ENCODE data around the gene DTNA. TPM values are rescaled to one million over a fixed set of nuclear protein-coding genes. Genes with fewer than 3 reads are reported as not detected.

DTNA gene
- total RNA-seq, 1 experiment from 2014 or later, result not detected

DNA sequence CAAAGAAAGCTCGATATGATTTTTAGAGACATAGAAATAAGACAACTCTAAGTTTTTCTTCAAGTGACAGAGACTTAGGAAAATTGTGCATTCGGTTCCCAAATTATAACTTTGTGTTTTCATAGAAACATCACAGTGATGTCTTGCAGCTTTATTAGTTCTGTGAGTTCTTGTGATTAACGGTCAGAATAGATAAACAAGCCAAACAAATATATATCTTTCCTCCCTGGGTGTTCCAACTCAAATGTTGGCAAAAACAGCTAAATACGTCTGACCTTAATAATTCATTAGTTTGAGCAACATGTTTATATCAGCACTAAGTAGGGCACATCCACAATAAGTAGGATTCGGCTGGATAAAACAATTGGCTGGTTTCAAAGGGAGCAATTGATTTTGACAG lies 47.6 kb downstream of the DTNA start:
- BruUV-seq (replicated peaks), result no TSS peak
- no peak for DNase-seq
- intact Hi-C loops (cut with micrococcal nuclease; ENCODE audit: unreplicated experiment), result no loop called here
- Histone ChIP-seq H3K9me2 (ENCODE audit: insufficient read depth) (no peaks in the 10 kb centered on the region), H3K9me3 (ENCODE audit: insufficient read depth, low read depth) (no peaks in the 10 kb centered on the region), H3F3A (ENCODE audit: insufficient read depth, low read depth) (no peaks in the 10 kb centered on the region), H3K4me3 (no peak overlapping the region), H3K4me1 (replicated peaks; ENCODE audit: insufficient read depth) (no peaks in the 10 kb centered on the region), H3K79me2 (ENCODE audit: low read depth) (no peaks in the 10 kb centered on the region), H3K27me3 (ENCODE audit: insufficient read depth, low read depth) (no peaks in the 10 kb centered on the region), H3K27ac (no peak overlapping the region), H2AFZ (no peak overlapping the region), H4K20me1 (ENCODE audit: insufficient read depth) (no peaks in the 10 kb centered on the region), H3K4me2 (no peak overlapping the region), H3K36me3 (ENCODE audit: low read depth) (no peaks in the 10 kb centered on the region)
- no peak for TF ChIP-seq EZH2 (IDR thresholded peaks at IDR 0.05; ENCODE audit: low read depth)
- TF ChIP-seq, protein P1, sequence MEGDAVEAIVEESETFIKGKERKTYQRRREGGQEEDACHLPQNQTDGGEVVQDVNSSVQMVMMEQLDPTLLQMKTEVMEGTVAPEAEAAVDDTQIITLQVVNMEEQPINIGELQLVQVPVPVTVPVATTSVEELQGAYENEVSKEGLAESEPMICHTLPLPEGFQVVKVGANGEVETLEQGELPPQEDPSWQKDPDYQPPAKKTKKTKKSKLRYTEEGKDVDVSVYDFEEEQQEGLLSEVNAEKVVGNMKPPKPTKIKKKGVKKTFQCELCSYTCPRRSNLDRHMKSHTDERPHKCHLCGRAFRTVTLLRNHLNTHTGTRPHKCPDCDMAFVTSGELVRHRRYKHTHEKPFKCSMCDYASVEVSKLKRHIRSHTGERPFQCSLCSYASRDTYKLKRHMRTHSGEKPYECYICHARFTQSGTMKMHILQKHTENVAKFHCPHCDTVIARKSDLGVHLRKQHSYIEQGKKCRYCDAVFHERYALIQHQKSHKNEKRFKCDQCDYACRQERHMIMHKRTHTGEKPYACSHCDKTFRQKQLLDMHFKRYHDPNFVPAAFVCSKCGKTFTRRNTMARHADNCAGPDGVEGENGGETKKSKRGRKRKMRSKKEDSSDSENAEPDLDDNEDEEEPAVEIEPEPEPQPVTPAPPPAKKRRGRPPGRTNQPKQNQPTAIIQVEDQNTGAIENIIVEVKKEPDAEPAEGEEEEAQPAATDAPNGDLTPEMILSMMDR (conservative IDR thresholded peaks at IDR 0.05), result no peak
- POLR2A ChIA-PET (ENCODE audit: unreplicated experiment), result no interaction called here
- CTCF ChIA-PET, result no interaction called here

DNA sequence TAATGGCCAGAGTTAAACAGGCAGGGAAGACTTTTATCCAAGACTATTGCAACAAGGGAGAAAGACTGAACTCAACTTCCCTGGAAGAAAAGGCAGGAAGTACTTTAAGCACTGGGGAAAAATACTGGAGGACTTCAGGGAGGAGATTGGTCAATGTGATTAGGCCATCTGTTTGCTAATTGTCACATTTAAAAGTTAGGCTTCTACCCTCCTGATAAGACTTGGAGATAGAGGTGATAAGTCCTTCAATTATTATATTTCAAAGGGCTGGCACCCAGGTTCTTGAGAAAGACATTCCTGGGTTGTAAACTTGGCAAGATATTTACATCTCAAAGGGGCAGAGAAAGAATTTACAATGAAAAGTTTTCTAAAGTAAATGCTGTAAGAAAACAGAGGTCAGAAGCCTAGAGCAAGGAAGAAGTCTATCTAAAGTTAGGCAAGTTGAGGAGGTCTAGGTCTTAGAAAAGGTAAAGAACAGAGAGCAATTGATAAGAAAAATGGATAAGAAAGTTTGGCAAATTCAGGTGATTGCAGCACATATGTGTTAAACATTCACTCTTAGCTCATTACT lies 48.4 kb downstream of the DTNA start:
- H3K4me1 ChIP-seq (replicated peaks; ENCODE audit: insufficient read depth), result no peaks in the 10 kb centered on the region
- no peaks in the 10 kb centered on the region for H3K36me3 ChIP-seq (ENCODE audit: low read depth)
- BruUV-seq (replicated peaks), result no TSS peak
- intact Hi-C loops (cut with micrococcal nuclease; ENCODE audit: unreplicated experiment), result no loop called here
- no peaks in the 10 kb centered on the region for H3K9me2 ChIP-seq (ENCODE audit: insufficient read depth)
- H3K9me3 ChIP-seq (ENCODE audit: insufficient read depth, low read depth), result no peaks in the 10 kb centered on the region
- no peaks in the 10 kb centered on the region for H3F3A ChIP-seq (ENCODE audit: insufficient read depth, low read depth)
- no peak for DNase-seq
- no peaks in the 10 kb centered on the region for H4K20me1 ChIP-seq (ENCODE audit: insufficient read depth)
- H3K27ac ChIP-seq, result no peak overlapping the region
- no peak overlapping the region for H2AFZ ChIP-seq
- no peak overlapping the region for H3K4me3 ChIP-seq
- no peak for TF ChIP-seq EZH2 (IDR thresholded peaks at IDR 0.05; ENCODE audit: low read depth)
- TF ChIP-seq, protein P1 (conservative IDR thresholded peaks at IDR 0.05), result no peak
- H3K79me2 ChIP-seq (ENCODE audit: low read depth), result no peaks in the 10 kb centered on the region
- ChIA-PET POLR2A (ENCODE audit: unreplicated experiment) (no interaction called here), CTCF (no interaction called here)
- no peaks in the 10 kb centered on the region for H3K27me3 ChIP-seq (ENCODE audit: insufficient read depth, low read depth)
- H3K4me2 ChIP-seq, result no peak overlapping the region

DNA sequence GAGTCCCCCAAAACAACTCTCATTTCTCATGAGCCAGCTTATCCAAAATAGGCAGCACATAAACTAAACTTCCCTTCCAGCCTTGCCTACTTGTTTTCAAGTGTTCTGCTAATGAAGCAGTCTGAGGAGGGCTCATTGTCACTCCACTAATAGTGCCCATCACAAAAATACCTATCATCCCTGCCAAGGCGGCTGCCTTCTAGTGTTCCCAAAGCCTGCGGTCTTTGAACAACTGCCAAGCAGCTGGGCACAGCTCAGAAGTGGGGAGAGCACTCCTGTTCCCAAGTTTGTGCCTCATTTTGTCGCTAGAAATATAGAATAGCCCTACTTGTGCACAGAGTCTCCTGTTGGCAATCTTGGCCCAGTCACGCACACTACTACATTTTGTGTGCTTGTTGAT lies 50.3 kb downstream of the DTNA start:
- TF ChIP-seq, protein P1 (conservative IDR thresholded peaks at IDR 0.05), result no peak
- no peak for TF ChIP-seq EZH2 (IDR thresholded peaks at IDR 0.05; ENCODE audit: low read depth)
- intact Hi-C loops (cut with micrococcal nuclease; ENCODE audit: unreplicated experiment), result no loop called here
- no peak overlapping the region for H2AFZ ChIP-seq
- H3K4me1 ChIP-seq (replicated peaks; ENCODE audit: insufficient read depth), result no peaks in the 10 kb centered on the region
- no peaks in the 10 kb centered on the region for H3K27me3 ChIP-seq (ENCODE audit: insufficient read depth, low read depth)
- no peaks in the 10 kb centered on the region for H3K9me3 ChIP-seq (ENCODE audit: insufficient read depth, low read depth)
- H3K9me2 ChIP-seq (ENCODE audit: insufficient read depth), result no peaks in the 10 kb centered on the region
- ChIA-PET POLR2A (ENCODE audit: unreplicated experiment) (no interaction called here), CTCF (no interaction called here)
- H3K27ac ChIP-seq, result no peak overlapping the region
- H3K4me3 ChIP-seq, result no peak overlapping the region
- DNase-seq, result no peak
- no peaks in the 10 kb centered on the region for H4K20me1 ChIP-seq (ENCODE audit: insufficient read depth)
- no peaks in the 10 kb centered on the region for H3F3A ChIP-seq (ENCODE audit: insufficient read depth, low read depth)
- H3K36me3 ChIP-seq (ENCODE audit: low read depth), result no peaks in the 10 kb centered on the region
- BruUV-seq (replicated peaks), result no TSS peak
- no peaks in the 10 kb centered on the region for H3K79me2 ChIP-seq (ENCODE audit: low read depth)
- no peak overlapping the region for H3K4me2 ChIP-seq
